CD4-positive, alpha-beta memory T cell (primary cell): Measurements from ENCODE around the gene SPATA21. TPM values are rescaled to one million over a fixed set of nuclear protein-coding genes. Genes with fewer than 3 reads are reported as not detected.

Experiments
- CTCF ChIA-PET: fragments of 350-600 bp; sonication (Branson Sonifier 250); formaldehyde crosslinking; loops from one replicate; lab custom pipeline; 2021; ENCODE audit warnings: inconsistent platforms; ENCODE audit not compliant: partially characterized antibody; lab: Charles Lee
- POLR2A ChIA-PET: fragments of 350-600 bp; sonication (Branson Sonifier 250); formaldehyde crosslinking; loops from one replicate; lab custom pipeline; 2021; ENCODE audit not compliant: partially characterized antibody; lab: Charles Lee
- DNase-seq, 5 donors: peaks; one replicate each; pipeline versions ENCODE4 v3.0.0 to v3.0.0-alpha.2; 2020 to 2022; ENCODE audit warnings: mixed read lengths in 1 of 5
- H3K27ac ChIP-seq: one replicate; pipeline ENCODE4 v1.7.0; 2013; ENCODE audit warnings: low read depth, low read length
- H3K27me3 ChIP-seq: 2 replicates; pipeline ENCODE4 v1.7.0; 2013; ENCODE audit warnings: mild to moderate bottlenecking, low read length, moderate library complexity; ENCODE audit not compliant: insufficient read depth
- H3K36me3 ChIP-seq: 2 replicates; pipeline ENCODE4 v1.7.0; 2013; ENCODE audit warnings: mild to moderate bottlenecking, low read length, moderate library complexity; ENCODE audit not compliant: insufficient read depth
- H3K4me1 ChIP-seq: 2 replicates; pipeline ENCODE4 v1.7.0; 2013; ENCODE audit warnings: mild to moderate bottlenecking, low read length, moderate library complexity; ENCODE audit not compliant: insufficient read depth
- H3K4me3 ChIP-seq, 2 donors: one replicate each; pipeline ENCODE4 v1.7.0; 2013; ENCODE audit warnings: low read length in 2 of 2, mild to moderate bottlenecking in 1 of 2
- H3K9me3 ChIP-seq, 2 donors: one replicate each; pipeline ENCODE4 v1.7.0; 2013; ENCODE audit warnings: low read length in 2 of 2, control low read depth in 1 of 2; ENCODE audit not compliant: control insufficient read depth in 1 of 2
- H3K27ac Mint-ChIP-seq, 7 donors: one replicate each; pipeline ENCODE4 v1.8.0; 2020 to 2021; ENCODE audit warnings: mixed read lengths in 7 of 7, mild to moderate bottlenecking in 6 of 7, inconsistent platforms in 3 of 7, moderate library complexity in 3 of 7
- H3K27me3 Mint-ChIP-seq, 2 donors: one replicate each; pipeline ENCODE4 v1.8.0; 2020 to 2021; ENCODE audit warnings: mixed read lengths in 2 of 2
- H3K36me3 Mint-ChIP-seq, 2 donors: one replicate each; pipeline ENCODE4 v1.8.0; 2020 to 2021; ENCODE audit warnings: mixed read lengths in 2 of 2, inconsistent platforms in 1 of 2, mild to moderate bottlenecking in 1 of 2
- H3K4me1 Mint-ChIP-seq, 4 donors: one replicate each; pipeline ENCODE4 v1.8.0; 2020 to 2021; ENCODE audit warnings: mixed read lengths in 4 of 4, mild to moderate bottlenecking in 1 of 4
- H3K4me3 Mint-ChIP-seq, 8 donors: one replicate each; pipeline ENCODE4 v1.8.0; 2020 to 2021; ENCODE audit warnings: mixed read lengths in 8 of 8, mild to moderate bottlenecking in 7 of 8, moderate library complexity in 6 of 8, inconsistent platforms in 3 of 8
- H3K9me3 Mint-ChIP-seq, 8 donors: one replicate each; pipeline ENCODE4 v1.8.0; 2020 to 2021; ENCODE audit warnings: mixed read lengths in 8 of 8, mild to moderate bottlenecking in 5 of 8, inconsistent platforms in 3 of 8, moderate library complexity in 1 of 8
- intact Hi-C: fragments of 100-400 bp; cut with micrococcal nuclease; formaldehyde crosslinking; loops from one replicate; pipeline ENCODE4 v1.15.1; 2023
- polyA plus RNA-seq, 2 donors: library from polyadenylated mRNA; unstranded; fragments of 300-500 nt; fragmentation: Illumina TruSeq; gene quantifications; one replicate each; pipeline ENCODE4 v1.2.3, GENCODE V29; 2021
- total RNA-seq, 2 experiments: library from RNA; stranded (reverse); gene quantifications; one replicate each; pipeline ENCODE4 v1.2.3, GENCODE V29; 2021

The SPATA21 gene
- total and polyA plus RNA-seq, 4 experiments from 2014 or later: not detected

- intact Hi-C loops: no loop called here
- no peaks in the 10 kb centered on the region for H3K27me3 ChIP-seq
- CTCF ChIA-PET: interaction anchor here (0.7 to 1.2 kb wide), 3 partner anchors 12 to 20 kb away, joined by 3 read pairs; no protein-coding TSS in a partner anchor
- peaks cover 55 to 93% (median 73%) of the 10 kb centered on the region in 4 donors for H3K4me1 Mint-ChIP-seq
- H3K9me3 Mint-ChIP-seq: no peaks in the 10 kb centered on the region
- peaks cover 4% of the 10 kb centered on the region for H3K36me3 ChIP-seq
- H3K4me3 Mint-ChIP-seq: peak overlapping the region in 6 of 8 donors; percentile 3 to 40 (median 21)
- no peaks in the 10 kb centered on the region for H3K9me3 ChIP-seq
- H3K27ac ChIP-seq: peak overlapping the region; percentile 3
- DNase-seq: no peak
- peaks cover 10 to 36% of the 10 kb centered on the region in 2 donors for H3K36me3 Mint-ChIP-seq
- POLR2A ChIA-PET: interaction anchor here (1.1 to 1.5 kb wide), 2 partner anchors 9 to 12 kb away, joined by 3 to 4 read pairs; partner anchors contain the start of gene SZRD1
- peaks cover 68% of the 10 kb centered on the region for H3K4me1 ChIP-seq
- H3K27me3 Mint-ChIP-seq: no peaks in the 10 kb centered on the region
- no peak overlapping the region for H3K4me3 ChIP-seq
- H3K27ac Mint-ChIP-seq: peak overlapping the region in 4 of 7 donors; percentile 23 to 73 (median 52)
Observed at GRCh38 chr1:16375521-16376340, 61.5 kb downstream of the SPATA21 start.

GRCh38 chr1:16374266-16374665 lies 63.0 kb downstream of the SPATA21 start:
- peaks cover 10 to 34% of the 10 kb centered on the region in 2 donors for H3K36me3 Mint-ChIP-seq
- no peak for DNase-seq
- no peaks in the 10 kb centered on the region for H3K27me3 ChIP-seq
- H3K4me1 Mint-ChIP-seq: peaks cover 52 to 92% (median 73%) of the 10 kb centered on the region in 4 donors
- H3K4me3 ChIP-seq: no peak overlapping the region
- peaks cover 4% of the 10 kb centered on the region for H3K36me3 ChIP-seq
- peak overlapping the region in 4 of 7 donors; percentile 54 to 69 (median 62) for H3K27ac Mint-ChIP-seq
- no peaks in the 10 kb centered on the region for H3K9me3 Mint-ChIP-seq
- intact Hi-C loops: no loop called here
- H3K27me3 Mint-ChIP-seq: no peaks in the 10 kb centered on the region
- no peak overlapping the region for H3K27ac ChIP-seq
- CTCF ChIA-PET: interaction anchor here (1.0 to 1.3 kb wide), 2 partner anchors 12 to 14 kb away, joined by 3 read pairs; no protein-coding TSS in a partner anchor
- H3K4me3 Mint-ChIP-seq: peak overlapping the region in 4 of 8 donors; percentile 40 to 54 (median 50)
- POLR2A ChIA-PET: interaction anchor here (1.1 to 1.3 kb wide), 2 partner anchors 11 to 46 kb away, joined by 3 read pairs; no protein-coding TSS in a partner anchor
- no peaks in the 10 kb centered on the region for H3K9me3 ChIP-seq
- peaks cover 77% of the 10 kb centered on the region for H3K4me1 ChIP-seq

GRCh38 chr1:16372535-16373285 lies 64.5 kb downstream of the SPATA21 start:
- Histone ChIP-seq H3K27ac (no peak overlapping the region), H3K36me3 (peaks cover 4% of the 10 kb centered on the region), H3K9me3 (no peaks in the 10 kb centered on the region), H3K4me1 (peaks cover 85% of the 10 kb centered on the region), H3K27me3 (no peaks in the 10 kb centered on the region), H3K4me3 (no peak overlapping the region)
- intact Hi-C loops: no loop called here
- Mint-ChIP-seq H3K9me3 (no peaks in the 10 kb centered on the region), H3K36me3 (peaks cover 10 to 43% of the 10 kb centered on the region in 2 donors), H3K4me3 (peak overlapping the region in 7 of 8 donors; percentile 0 to 65 (median 32)), H3K4me1 (peaks cover 56 to 92% (median 74%) of the 10 kb centered on the region in 4 donors), H3K27me3 (no peaks in the 10 kb centered on the region), H3K27ac (peak overlapping the region; percentile 11 to 89 (median 33))
- ChIA-PET CTCF (interaction anchor here (1.0 to 1.5 kb wide), 2 partner anchors 9 to 17 kb away, joined by 4 to 5 read pairs; no protein-coding TSS in a partner anchor), POLR2A (interaction anchor here (1.5 kb wide), 1 partner anchor 8 kb away, joined by 3 read pairs; no protein-coding TSS in a partner anchor)
- no peak for DNase-seq

DNA sequence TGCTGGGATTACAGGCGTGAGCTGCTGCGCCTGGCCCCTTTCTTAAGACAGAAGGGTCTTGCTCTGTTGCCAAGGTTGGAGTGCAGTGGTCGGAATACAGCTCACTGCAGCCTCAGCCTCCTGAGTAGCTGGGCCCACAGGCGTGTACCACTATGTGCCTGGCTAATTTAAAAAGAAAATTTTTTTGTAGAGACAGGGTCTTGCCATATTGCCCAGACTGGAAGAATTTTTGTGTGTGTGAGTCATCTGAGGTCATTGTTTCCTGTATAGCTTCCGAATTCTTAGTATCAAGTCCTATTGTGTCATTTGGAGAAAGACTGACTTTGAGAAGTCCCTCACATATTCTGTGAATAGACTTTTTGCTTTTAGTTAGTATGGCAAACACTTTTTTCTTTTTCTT lies 65.5 kb downstream of the SPATA21 start:
- Mint-ChIP-seq H3K27me3 (no peaks in the 10 kb centered on the region), H3K36me3 (peaks cover 10 to 45% of the 10 kb centered on the region in 2 donors), H3K27ac (peak overlapping the region in 6 of 7 donors; percentile 7 to 89 (median 65)), H3K4me3 (peak overlapping the region; percentile 7 to 86 (median 52)), H3K9me3 (no peaks in the 10 kb centered on the region), H3K4me1 (peaks cover 50 to 90% (median 68%) of the 10 kb centered on the region in 4 donors)
- no peak overlapping the region for H3K4me3 ChIP-seq
- intact Hi-C loops: no loop called here
- peaks cover 75% of the 10 kb centered on the region for H3K4me1 ChIP-seq
- ChIA-PET POLR2A (interaction anchor here (0.8 to 1.5 kb wide), 6 partner anchors 9 to 69 kb away, joined by 3 to 5 read pairs (median 3); partner anchors contain the start of genes FBXO42 and NECAP2), CTCF (interaction anchor here (0.7 to 1.5 kb wide), 3 partner anchors 8 to 132 kb away, joined by 4 to 5 read pairs (median 4); no protein-coding TSS in a partner anchor)
- H3K27ac ChIP-seq: no peak overlapping the region
- no peaks in the 10 kb centered on the region for H3K9me3 ChIP-seq
- DNase-seq: peak in 1 of 5 donors; percentile 56
- H3K36me3 ChIP-seq: peaks cover 4% of the 10 kb centered on the region
- H3K27me3 ChIP-seq: no peaks in the 10 kb centered on the region

DNA sequence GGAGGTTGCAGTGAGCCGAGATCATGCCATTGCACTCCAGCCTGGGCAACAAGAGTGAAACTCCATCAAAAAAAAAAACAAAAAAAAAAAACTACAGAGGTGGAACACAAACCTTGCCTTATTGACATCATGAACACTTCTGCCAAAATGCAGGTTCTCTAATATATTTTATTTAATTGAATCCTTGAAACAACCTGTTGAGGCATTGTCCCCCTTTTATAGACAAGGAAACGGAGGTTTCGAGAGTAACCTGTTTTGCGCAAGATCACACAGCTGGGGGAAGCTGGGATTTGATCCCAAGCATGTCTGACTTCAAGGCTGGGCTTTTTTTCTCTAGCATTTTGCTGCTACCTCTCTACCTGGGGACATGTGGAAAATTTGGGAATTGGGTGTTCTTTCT lies 67.4 kb downstream of the SPATA21 start:
- intact Hi-C loops: loop anchor here (5.0 to 10.0 kb wide), 5 partner anchors 52 to 685 kb away; partner anchors contain the start of genes SDHB and ZBTB17
- Histone ChIP-seq H3K27ac (no peak overlapping the region), H3K36me3 (no peaks in the 10 kb centered on the region), H3K27me3 (no peaks in the 10 kb centered on the region), H3K4me3 (no peak overlapping the region), H3K4me1 (peaks cover 62% of the 10 kb centered on the region), H3K9me3 (no peaks in the 10 kb centered on the region)
- no peaks in the 10 kb centered on the region for H3K27me3 Mint-ChIP-seq
- H3K36me3 Mint-ChIP-seq: peaks cover 6 to 39% of the 10 kb centered on the region in 2 donors
- peak overlapping the region in 3 of 8 donors; percentile 13 to 99 (median 95) for H3K4me3 Mint-ChIP-seq
- H3K9me3 Mint-ChIP-seq: no peaks in the 10 kb centered on the region
- H3K4me1 Mint-ChIP-seq: peaks cover 40 to 72% (median 53%) of the 10 kb centered on the region in 4 donors
- ChIA-PET CTCF (no interaction called here), POLR2A (interaction anchor here (0.9 to 4.9 kb wide), 6 partner anchors 16 to 275 kb away, joined by 3 to 33 read pairs (median 12); partner anchors contain the start of genes FBXO42 and NECAP2)
- no peak for DNase-seq
- H3K27ac Mint-ChIP-seq: peak overlapping the region in 2 of 7 donors; percentile 24 to 100
